DMS114 treated with DMSO at 0.1 percent for 48 hours (cell line): ENCODE data around the gene CNN2.

Source experiments
- DNase-seq: peaks from one replicate; lab custom pipeline; 2025; ENCODE audit not compliant: unreplicated experiment; lab: John Stamatoyannopoulos, UW

CNN2 gene

DNA sequence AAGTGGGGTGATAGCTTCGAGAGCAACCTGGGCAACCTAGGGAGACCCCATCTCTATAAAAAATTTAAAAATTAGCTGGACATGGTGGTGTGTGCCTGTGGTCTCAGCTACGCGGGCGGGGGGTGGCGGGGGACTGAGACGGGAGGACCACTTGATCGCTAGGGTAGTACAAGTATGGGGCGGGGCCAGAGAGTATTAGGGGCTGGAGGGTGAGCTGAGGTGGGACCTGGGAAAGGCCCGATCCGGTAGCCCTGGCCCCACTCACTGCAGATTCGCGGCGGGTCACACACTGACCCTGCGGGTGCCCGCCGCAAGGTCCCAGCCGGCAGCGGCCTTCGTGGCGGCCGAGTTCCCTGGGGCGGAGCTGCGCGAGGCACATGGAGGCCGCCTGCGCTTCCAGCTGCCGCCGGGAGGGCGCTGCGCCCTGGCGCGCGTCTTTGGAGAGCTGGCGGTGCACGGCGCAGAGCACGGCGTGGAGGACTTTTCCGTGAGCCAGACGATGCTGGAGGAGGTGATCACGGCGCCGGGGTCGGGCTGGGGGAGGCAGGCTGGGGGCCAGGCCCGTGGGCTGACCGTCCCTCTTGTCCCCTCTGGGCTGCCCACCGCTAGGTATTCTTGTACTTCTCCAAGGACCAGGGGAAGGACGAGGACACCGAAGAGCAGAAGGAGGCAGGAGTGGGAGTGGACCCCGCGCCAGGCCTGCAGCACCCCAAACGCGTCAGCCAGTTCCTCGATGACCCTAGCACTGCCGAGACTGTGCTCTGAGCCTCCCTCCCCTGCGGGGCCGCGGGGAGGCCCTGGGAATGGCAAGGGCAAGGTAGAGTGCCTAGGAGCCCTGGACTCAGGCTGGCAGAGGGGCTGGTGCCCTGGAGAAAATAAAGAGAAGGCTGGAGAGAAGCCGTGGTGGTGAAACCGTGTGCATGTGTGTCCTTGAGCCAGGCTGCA, 38.5 kb downstream of the CNN2 start:
- DNase-seq, result no peak

DNA sequence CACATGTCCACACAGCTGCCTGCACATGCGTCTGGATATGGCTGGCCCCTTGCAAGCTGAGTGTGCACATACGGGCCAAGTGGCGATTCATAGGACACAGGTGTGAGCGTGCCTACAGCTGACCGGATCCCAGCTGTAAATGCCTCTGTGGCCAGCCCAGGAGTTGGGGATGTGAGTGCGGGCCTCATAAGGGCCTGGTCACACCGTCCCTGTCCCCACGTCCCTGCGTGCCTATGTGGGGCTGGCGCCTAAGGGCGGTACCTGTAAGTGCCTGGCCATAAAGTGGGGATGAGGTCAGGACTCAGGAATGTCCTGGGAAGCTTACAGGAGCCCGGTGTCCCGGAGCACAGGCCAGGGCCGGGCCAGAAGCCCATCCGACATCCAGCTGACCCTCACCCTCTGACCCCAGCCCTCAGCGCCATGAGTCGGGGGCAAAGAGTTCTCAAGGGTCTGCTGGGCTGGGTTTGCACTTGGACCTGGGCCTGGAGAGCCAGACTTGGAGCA, 39.2 kb downstream of the CNN2 start:
- DNase-seq, result no peak

DNA sequence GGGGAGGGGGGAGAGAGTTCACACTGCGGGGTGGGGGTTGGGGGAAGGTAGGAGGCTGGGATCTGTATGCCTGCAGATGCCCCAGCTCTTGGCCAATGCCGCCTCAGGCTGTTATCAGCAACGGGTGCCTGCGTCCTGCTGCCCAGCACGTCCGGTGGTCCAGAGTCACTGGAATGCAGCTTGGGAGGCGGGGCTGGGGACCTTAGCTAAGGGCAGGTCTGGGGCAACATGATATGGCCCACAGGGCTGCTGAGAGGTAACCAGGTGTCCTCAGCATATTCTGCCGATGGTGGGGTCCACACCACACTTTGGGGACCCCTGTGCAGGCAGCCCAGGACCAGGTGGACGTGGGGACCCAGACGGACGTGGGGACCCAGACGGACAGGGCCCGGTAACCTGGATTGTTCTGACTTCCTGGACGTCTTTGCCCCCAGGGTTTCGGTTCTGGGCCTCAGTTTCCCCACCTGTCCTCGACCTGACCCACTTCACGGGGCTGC, 39.9 kb downstream of the CNN2 start:
- DNase-seq, result no peak

DNA sequence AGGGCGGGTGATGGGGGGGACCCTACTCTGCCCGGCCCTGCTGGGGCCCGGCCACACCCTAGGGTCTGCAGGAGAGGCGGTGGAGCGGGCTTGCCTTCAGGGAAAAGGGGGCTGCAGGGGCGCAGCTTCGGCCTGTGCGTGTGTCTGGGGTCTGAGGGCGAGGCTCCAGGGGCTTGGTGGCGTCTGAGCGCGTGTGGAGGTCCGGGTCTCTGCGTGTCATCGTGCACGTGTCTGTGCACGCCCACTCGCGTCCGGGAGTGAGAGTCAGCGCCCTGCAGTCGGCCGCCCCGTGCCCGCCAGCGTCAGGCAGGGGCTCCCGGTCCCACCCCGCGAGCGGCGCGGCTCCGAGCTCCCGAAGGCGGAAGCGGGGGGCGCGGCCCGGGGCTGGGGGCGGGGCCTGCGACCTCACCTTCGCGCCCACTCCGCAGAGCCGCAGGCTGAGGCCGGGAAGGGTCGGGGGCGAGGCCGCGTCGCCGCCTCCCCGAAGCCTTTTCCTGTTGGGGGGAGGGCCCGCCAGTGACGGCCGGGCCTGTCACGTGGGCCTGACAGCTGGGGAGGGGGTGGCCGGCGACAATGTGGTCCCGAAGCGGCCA, 40.4 kb downstream of the CNN2 start, which contains the start of gene ARHGAP45:
Gene ARHGAP45 (plus strand): TSS at position 420 of the 593 bp plus-strand sequence. CDS start 239 bp downstream, outside the sequence.
- DNase-seq, result no peak

DNA sequence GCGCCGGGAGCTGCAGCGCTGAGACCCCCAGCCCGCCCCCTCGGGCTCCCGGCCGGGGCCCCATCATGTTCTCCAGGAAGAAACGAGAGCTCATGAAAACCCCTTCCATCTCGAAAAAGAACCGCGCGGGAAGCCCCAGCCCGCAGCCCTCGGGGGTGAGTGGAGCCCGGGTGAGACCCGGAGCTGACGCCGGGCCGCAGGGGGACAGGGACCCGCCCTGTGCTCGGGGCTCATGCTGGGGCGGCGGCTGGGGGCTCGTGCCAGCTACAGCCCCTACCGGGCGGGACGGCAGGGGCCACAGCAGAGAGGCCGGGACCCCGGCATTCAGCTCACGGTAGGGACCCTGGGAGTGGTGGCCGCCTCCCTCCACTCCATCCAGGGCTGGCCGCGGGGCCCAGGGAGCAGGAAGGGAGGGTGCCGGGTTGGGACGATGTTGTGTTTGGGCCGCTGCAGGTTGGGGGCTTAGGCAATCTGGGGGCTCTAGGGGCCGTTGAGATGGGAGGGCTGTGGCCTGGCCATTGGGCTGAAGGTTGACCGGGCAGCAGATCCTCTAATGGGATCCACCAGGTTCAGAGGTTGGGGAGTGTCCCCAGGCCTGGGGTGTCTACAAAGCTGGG, 41.0 kb downstream of the CNN2 start:
- no peak for DNase-seq

DNA sequence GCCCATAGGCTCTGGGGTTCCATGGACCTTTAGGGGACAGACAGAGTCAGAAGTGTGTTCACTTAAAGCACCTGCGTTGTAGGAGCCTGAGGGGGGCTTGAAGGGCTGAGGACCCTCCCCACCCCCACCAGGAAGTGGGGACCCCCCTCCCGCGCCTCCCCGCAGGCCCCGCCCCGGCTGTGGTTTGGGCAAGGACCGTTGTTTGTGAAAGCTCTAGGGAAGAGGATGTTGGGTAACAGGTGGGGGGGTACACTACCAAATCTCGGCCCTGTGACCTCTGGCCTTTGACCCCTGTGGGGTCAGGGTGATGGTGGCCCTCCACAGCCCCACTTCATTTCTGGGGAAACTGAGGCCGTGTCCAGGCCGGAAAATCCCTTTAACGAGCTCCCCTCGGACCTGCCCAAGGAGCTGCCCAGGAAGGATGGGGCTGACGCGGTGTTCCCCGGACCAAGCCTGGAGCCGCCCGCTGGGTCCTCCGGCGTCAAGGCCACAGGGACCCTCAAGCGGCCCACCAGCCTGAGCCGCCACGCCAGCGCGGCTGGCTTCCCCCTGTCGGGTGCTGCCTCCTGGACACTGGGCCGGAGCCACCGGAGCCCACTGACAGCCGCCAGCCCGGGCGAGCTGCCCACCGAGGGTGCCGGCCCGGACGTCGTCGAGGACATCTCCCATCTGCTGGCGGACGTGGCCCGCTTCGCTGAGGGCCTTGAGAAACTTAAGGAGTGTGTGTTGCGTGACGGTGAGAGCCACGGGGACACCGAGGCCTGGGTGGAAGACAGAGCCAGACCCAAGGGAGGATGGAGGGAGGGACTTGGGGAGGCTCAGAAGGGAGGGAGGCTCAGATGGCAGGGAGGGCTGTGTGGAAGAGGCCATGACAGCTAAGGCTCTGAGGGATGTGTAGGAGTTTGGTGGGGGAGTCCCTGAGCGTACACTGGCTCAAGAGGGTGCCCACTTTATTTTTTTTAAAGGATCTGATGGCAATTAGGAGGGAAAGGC, 41.9 kb downstream of the CNN2 start:
- no peak for DNase-seq

DNA sequence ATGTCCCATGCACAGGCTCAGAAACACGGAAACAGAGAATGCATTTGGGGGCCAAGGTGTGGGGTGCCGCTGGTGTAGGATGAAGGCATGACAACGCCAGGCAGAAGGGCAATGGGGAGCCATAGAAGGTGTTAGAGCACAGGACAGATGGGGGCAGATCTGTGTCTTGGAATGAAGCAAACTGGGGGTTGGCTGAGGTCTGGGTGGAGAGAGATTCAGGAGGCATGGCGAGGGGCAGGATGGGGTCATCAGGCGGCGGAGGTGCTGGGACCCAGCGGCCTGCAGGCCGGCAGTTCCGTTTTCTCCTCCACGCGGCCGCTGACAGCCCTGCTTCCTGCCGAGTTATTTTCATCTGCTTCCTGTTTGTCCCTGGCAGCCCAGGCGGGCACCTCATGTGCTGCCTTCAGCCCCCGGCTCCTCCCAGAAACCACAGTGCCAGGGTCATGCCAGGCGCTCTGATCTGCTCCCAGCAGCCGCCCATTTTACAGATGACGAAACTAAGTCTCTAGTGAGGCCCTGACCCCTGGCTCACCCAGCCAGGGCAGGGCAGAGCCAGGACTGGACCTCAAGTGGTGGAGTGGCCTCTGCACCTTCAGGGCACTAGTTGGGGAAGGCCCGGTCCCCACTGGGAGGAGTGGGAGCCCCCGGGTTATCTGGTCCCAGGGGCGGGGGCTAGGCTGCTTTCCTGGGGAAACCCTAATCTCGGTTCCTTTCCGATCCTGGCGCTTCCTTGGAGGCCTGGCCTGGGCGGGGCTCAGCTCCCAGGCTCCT, 42.8 kb downstream of the CNN2 start:
- no peak for DNase-seq

DNA sequence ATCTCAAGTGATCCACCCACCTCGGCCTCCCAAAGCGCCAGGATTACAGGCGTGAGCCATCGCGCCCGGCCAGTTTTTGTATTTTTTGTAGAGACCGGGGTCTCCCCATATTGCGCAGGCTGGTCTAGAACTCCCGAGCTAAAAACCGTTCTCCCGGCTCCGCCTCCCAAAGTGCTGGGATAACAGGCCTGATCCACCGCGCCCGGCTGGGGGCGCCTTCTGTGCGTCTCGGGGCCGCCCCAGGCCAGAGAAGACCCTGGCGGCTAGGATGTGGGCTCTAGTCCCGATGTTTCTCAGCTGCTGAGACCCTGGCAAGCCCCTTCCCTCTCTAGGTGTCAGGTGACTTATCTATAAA, 44.1 kb downstream of the CNN2 start:
- no peak for DNase-seq

DNA sequence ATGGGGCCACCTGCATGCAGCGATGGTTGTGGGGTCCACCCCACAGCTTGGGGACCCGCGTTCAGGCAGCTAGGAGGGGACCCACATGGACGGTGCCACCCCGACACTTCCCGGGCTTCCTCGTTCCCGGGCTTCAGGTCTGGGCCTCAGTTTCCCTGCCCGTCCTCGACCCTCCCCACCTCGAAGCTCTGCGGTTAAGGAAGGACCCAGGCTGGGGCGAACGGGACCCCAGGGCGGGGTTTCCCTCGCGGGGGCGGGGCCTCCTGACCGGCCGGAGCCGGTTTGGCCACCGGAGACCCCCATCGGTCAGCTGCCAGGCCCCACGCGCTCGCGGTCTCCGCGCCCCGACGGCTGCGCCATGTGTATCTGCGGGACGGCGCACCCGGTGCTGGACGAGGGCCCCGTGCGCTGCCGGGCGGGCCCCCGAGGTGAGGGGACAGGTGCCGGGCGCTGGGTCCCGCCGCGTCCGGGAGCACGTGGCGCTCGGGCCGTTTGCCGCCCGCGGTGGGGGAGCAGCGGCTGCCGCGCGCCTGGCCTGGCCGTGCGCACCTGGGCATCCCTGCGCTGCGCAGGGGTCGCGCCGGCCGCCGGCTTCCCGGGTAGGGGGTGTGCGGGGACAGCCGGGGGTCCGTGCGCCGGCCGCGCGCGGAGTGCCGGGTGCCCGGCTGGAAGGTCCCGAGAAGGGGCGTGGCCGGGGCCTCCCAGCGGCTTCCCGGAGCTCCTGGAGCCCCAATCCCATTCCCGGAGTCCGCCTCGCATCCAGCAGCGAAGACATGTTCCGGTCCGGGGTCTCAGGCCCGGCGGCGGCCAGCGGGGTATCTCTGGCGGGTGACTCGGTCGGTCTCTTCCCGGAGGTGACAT, 44.8 kb downstream of the CNN2 start:
- DNase-seq, result peak; percentile 28

DNA sequence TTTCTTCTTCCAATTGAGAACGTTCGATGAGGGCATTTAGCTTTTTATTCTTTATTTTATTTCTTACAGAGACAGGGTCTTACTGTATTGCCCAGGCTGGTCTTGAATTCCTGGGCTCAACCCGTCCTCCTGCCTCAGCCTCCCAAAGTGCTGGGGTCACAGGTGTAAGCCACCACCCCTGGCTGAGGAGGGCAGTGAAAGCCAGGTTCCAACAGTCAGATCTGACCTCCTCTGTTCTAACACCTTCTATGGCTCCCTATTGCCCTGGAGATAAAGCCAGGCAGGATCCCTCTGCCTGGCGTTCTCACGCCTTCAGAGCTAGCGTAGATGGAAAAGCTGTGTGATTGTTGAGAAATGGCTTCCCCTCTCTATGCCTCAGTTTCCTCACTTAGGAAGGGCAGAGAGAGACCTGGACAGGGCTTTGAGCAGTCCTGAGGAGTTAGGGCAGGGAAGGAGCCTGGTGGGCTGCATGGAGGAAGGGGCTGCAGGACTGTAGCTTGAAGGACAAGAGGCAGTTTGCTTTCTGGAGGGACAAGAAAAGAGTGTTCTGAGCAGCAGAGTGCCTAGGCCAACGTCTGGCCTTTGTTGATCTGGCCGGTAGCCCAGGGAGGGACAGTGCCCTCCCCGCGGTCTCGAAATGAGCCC, 46.1 kb downstream of the CNN2 start:
- no peak for DNase-seq

DNA sequence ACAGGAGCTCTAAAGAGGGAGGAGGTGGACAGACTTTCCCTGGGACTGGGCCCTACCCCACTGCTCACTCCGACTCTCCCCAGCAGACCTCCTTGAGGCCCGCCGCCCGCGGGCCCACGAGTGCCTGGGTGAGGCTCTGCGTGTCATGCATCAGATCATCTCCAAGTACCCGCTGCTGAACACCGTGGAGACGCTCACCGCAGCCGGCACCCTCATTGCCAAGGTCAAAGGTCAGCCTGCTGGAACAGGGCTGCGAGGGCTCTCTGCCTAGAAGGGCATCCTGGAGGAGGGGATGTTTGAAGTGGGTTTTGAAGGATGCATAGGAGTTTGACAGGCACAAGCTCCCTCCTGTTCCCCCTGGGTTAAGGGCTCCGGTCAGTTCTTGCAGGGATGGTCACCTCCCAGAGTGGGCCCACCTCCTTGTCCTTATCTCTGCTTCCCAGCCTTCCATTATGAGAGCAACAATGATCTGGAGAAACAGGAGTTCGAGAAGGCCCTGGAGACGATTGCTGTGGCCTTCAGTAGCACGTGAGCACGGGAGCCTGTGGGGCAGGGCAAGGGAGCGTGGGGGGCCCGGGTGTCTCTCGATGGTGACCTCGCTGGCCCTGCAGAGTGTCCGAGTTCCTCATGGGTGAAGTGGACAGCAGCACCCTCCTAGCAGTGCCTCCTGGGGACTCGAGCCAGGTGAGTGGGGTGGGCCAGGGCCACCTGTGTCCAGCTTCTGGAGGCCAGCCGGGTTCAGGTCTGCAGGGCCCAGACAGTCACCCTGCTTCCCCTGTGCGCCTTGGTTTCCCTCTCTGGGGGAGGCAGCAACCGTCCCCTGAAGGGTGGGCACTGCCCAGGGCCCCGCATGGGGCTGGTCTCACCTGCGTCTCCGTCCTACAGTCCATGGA, 46.9 kb downstream of the CNN2 start:
- DNase-seq, result no peak

DNA sequence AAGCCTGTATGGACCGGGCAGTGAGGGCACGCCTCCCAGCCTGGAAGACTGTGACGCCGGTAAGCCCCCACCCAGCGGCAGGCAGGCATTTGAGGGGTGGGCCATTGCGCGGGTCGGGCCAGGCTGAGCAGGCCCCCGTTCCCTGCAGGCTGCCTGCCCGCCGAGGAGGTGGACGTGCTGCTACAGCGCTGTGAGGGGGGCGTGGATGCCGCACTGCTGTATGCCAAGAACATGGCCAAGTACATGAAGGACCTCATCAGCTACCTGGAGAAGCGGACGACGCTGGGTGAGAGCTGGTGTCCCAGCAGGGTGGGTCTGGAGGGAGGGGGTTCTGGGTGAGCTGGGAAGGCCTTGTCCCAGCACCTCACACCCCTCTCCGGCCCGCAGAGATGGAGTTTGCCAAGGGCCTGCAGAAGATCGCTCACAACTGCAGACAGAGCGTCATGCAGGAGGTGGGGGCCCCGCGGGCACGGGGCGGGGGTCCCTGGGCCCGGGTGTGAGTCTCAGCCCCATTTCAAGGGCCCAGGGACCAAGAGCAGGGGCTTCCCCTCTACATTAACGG, 47.6 kb downstream of the CNN2 start:
- DNase-seq, result no peak

DNA sequence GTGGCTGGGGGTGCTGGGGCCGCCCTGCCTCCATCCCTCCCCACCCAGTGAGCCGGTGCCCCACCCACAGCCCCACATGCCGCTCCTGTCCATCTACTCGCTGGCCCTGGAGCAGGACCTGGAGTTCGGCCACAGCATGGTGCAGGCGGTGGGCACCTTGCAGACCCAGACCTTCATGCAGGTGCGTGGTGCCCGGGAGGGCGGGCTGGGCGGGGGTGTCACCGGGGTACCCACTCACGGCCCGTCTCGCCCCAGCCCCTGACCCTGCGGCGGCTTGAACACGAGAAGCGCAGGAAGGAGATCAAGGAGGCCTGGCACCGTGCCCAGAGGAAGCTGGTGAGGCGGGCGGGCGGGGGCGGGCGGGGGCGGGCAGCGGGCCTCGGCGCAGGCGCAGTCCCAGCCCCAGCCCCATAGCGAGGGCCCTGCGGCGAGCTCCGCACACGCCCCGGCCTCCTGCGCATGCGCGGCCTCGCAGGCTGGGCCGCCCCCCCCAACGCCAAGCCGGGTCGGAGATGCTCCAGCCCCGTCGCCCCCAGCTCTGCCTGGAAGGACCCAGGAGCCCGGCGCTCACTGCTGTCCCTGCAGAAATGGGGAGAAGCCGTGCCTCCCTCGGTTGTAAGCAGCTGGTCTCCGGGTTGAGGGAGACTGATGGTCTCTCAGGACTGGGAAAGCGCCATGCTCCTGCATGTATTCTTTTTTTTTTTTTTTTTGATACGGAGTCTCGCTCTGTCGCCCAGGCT, 48.3 kb downstream of the CNN2 start:
- peak; percentile 49 for DNase-seq

DNA sequence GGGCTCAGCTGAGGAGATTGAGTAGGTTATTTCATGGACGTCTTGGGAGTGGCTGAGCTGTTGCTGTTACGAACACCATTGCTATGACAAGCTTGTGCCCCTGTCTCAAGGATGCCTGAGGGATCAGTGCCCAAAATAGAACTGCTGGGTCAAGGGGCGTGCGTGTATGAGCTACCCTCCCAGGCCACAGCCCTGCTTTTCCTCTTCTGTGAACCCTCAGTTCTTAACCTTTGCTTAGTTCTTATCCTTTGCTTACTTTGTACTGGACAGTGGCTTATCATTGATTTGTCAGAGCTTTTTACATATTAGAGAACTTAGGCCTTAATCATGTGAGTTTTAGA, 49.6 kb downstream of the CNN2 start:
- DNase-seq, result no peak

DNA sequence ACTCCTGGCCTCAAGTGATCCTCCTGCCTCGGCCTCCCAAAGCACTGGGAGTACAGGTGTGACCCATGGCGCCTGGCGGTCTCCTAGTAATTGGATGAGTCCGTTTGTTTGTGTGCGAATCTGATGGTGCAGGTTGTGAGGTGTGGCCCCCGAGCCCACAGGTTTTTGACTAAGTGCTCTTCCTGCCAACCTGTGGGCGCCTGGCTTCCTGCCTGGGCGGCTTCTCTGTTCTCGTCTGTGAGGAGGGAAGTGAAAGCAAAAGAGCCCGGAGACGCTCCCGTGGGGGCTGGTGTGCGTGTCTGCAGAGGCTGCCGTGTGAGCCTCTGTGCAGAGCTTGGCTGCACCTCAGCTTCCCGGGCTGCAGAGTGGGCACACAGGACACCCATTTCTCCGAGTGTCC, 50.5 kb downstream of the CNN2 start:
- no peak for DNase-seq

DNA sequence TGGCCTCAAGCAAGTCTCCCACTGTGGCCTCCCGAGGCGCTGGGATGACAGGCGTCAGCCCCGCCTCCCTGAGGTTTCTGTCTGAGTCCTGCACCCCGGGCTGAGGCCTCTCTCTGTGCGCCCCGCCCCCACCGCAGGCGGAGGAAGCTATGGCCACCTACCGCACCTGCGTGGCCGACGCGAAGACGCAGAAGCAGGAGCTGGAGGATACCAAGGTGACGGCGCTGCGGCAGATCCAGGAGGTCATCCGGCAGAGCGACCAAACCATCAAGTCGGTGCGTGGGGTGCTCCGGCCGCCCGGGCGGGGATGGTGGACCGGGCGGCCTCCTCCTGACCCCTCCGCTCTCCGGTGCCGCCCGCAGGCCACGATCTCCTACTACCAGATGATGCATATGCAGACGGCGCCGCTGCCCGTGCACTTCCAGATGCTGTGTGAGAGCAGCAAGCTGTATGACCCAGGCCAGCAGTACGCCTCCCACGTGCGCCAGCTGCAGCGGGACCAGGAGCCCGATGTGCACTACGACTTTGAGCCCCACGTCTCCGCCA, 53.2 kb downstream of the CNN2 start:
- DNase-seq, result no peak
